ENCODE results near the gene NKAIN2. TPM values are rescaled to one million over a fixed set of nuclear protein-coding genes. Genes with fewer than 3 reads are reported as not detected.

NKAIN2 gene
- polyA plus RNA-seq, 1 of the 3 experiments (the other 2 are of a cell fraction) = not detected

GRCh38 chr6:124073820-124074587 is 270.3 kb downstream of the NKAIN2 start:
- no peak for TF ChIP-seq NFIC (IDR thresholded peaks at IDR 0.05; ENCODE audit: borderline replicate concordance)
- CTCF ChIA-PET = no interaction called here

GRCh38 chr6:124074606-124075005 is 270.9 kb downstream of the NKAIN2 start:
- Histone ChIP-seq H2AFZ (ENCODE audit: low read depth) (no peak overlapping the region), H3K9ac (no peak overlapping the region), H3K9me3 (no peaks in the 10 kb centered on the region), H3K36me3 (replicated peaks in 1 of 2; ENCODE audit: control insufficient read depth in 1 of 2, insufficient read depth in 2 of 2, low read length in 1 of 2) (no peaks in the 10 kb centered on the region), H3K79me2 (ENCODE audit: insufficient read depth) (no peaks in the 10 kb centered on the region), H3K4me1 (ENCODE audit: control insufficient read depth in 1 of 2, insufficient read depth in 2 of 2, low read depth in 1 of 2, low read length in 1 of 2) (no peaks in the 10 kb centered on the region), H3K9me2 (no peaks in the 10 kb centered on the region), H3K27ac (ENCODE audit: low read depth in 2 of 2, low read length in 1 of 2) (no peak overlapping the region), H3F3A (replicated peaks; ENCODE audit: insufficient read depth) (no peaks in the 10 kb centered on the region), H3K4me3 (ENCODE audit: low read depth in 2 of 2, low read length in 1 of 2) (no peak overlapping the region), H4K20me1 (ENCODE audit: insufficient read depth) (no peaks in the 10 kb centered on the region), H3K27me3 (ENCODE audit: insufficient read depth) (no peaks in the 10 kb centered on the region), H3K4me2 (no peak overlapping the region)
- CTCF ChIA-PET = no interaction called here
- POLR2A ChIA-PET = no interaction called here
- 29% methylated on average over 5 of the region's 5 CpGs for WGBS (ENCODE audit: low lambda C conversion rate)
- no peak for DNase-seq
- TF ChIP-seq FOXM1 (IDR thresholded peaks at IDR 0.05; ENCODE audit: low read depth) (no peak), NFIC (IDR thresholded peaks at IDR 0.05; ENCODE audit: borderline replicate concordance) (no peak), USF1 (IDR thresholded peaks at IDR 0.05; ENCODE audit: borderline replicate concordance, low read depth) (no peak), IRF3 (IDR thresholded peaks at IDR 0.05; ENCODE audit: low read depth, low read length) (no peak), JUND (IDR thresholded peaks at IDR 0.05) (no peak), EZH2phosphoT487 (IDR thresholded peaks at IDR 0.05; ENCODE audit: borderline replicate concordance, low read depth) (no peak), NRF1 (IDR thresholded peaks at IDR 0.05; ENCODE audit: low read depth, low read length) (no peak), RFX5 (IDR thresholded peaks at IDR 0.05; ENCODE audit: low read length) (no peak), RCOR1 (IDR thresholded peaks at IDR 0.05; ENCODE audit: low read length) (no peak), ZBTB33 (IDR thresholded peaks at IDR 0.05; ENCODE audit: borderline replicate concordance, low read depth) (no peak), SMC3 (IDR thresholded peaks at IDR 0.05; ENCODE audit: low read depth, low read length) (no peak), EP300 (IDR thresholded peaks at IDR 0.05; ENCODE audit: borderline replicate concordance in 1 of 2, low read depth in 1 of 2, low read length in 1 of 2) (no peak), RXRA (IDR thresholded peaks at IDR 0.05; ENCODE audit: borderline replicate concordance, low read depth) (no peak), GABPA (IDR thresholded peaks at IDR 0.05; ENCODE audit: low read depth) (no peak), CTCF (IDR thresholded peaks at IDR 0.05) (no peak), FOSL2 (IDR thresholded peaks at IDR 0.05; ENCODE audit: borderline replicate concordance, low read depth) (no peak), MEF2A (IDR thresholded peaks at IDR 0.05; ENCODE audit: borderline replicate concordance, low read depth) (no peak), USF2 (IDR thresholded peaks at IDR 0.05; ENCODE audit: borderline replicate concordance, low read depth, low read length) (no peak), MAX (IDR thresholded peaks at IDR 0.05; ENCODE audit: low read depth) (no peak)

More at GRCh38 chr6:124073820-124074587, 270.3 kb downstream of the NKAIN2 start:
- Histone ChIP-seq H3K36me3 (replicated peaks in 1 of 2; ENCODE audit: control insufficient read depth in 1 of 2, insufficient read depth in 2 of 2, low read length in 1 of 2) (no peaks in the 10 kb centered on the region), H3K9me3 (no peaks in the 10 kb centered on the region), H3K4me3 (ENCODE audit: low read depth in 2 of 2, low read length in 1 of 2) (no peak overlapping the region), H3K4me1 (ENCODE audit: control insufficient read depth in 1 of 2, insufficient read depth in 2 of 2, low read depth in 1 of 2, low read length in 1 of 2) (no peaks in the 10 kb centered on the region), H4K20me1 (ENCODE audit: insufficient read depth) (no peaks in the 10 kb centered on the region), H3K9me2 (no peaks in the 10 kb centered on the region), H3K79me2 (ENCODE audit: insufficient read depth) (no peaks in the 10 kb centered on the region), H3K9ac (no peak overlapping the region), H3K27me3 (ENCODE audit: insufficient read depth) (no peaks in the 10 kb centered on the region), H3F3A (replicated peaks; ENCODE audit: insufficient read depth) (no peaks in the 10 kb centered on the region), H3K4me2 (no peak overlapping the region), H3K27ac (ENCODE audit: low read depth in 2 of 2, low read length in 1 of 2) (no peak overlapping the region), H2AFZ (ENCODE audit: low read depth) (no peak overlapping the region)
- 2% methylated on average over 6 of the region's 6 CpGs for WGBS (ENCODE audit: low lambda C conversion rate)
- POLR2A ChIA-PET = no interaction called here
- no peak for DNase-seq

Data from SK-N-SH (cell line).